PC-3 (cell line): Measurements from ENCODE around the gene ZDHHC18. TPM values are rescaled to one million over a fixed set of nuclear protein-coding genes. Genes with fewer than 3 reads are reported as not detected.

Experiments
- ATAC-seq: fragments of 200-7000 bp; cut with Tn5 transposase; 2 replicates; pipeline ENCODE4 v1.9.1; 2020; ENCODE audit warnings: mild to moderate bottlenecking, moderate library complexity
- BruUV-seq: library from RNA; stranded (reverse); fragments of 400-500 nt; replicated peaks from 2 replicates; lab custom pipeline; 2021; lab: Mats Ljungman, UMichigan
- CTCF ChIA-PET: fragments of 300-600 bp; sonication (Branson Sonifier 250); formaldehyde crosslinking; loops from one replicate; lab custom pipeline; 2022; ENCODE audit warnings: antibody characterized with exemption; lab: Charles Lee
- POLR2A ChIA-PET: fragments of 300-600 bp; sonication (Branson Sonifier 250); formaldehyde crosslinking; loops from one replicate; lab custom pipeline; 2022; ENCODE audit warnings: antibody characterized with exemption; ENCODE audit not compliant: unreplicated experiment; lab: Charles Lee
- DNase-seq: peaks from one replicate; pipeline ENCODE4 v3.0.0-alpha.2; 2015
- H2AFZ ChIP-seq: fragments of 300-600 bp; sonication (generic); 2 replicates; pipeline ENCODE4 v1.6.0; 2016; ENCODE audit warnings: antibody characterized with exemption, low read length
- H3F3A ChIP-seq: fragments of 300-600 bp; sonication (generic); one replicate; pipeline ENCODE4 v1.6.0; 2017; ENCODE audit warnings: antibody characterized with exemption, low read length, control low read depth, mild to moderate bottlenecking; ENCODE audit not compliant: unreplicated experiment
- H3K27ac ChIP-seq: fragments of 300-600 bp; sonication (generic); 2 replicates; pipeline ENCODE4 v1.5.1; 2016; ENCODE audit warnings: mild to moderate bottlenecking, low read length
- H3K27me3 ChIP-seq: fragments of 300-600 bp; sonication (generic); 2 replicates; pipeline ENCODE4 v1.6.1; 2016; ENCODE audit warnings: low read length, mixed read lengths
- H3K36me3 ChIP-seq: fragments of 300-600 bp; sonication (generic); 2 replicates; pipeline ENCODE4 v1.6.1; 2016; ENCODE audit warnings: low read depth, mixed run types, low read length, mixed read lengths
- H3K4me1 ChIP-seq: fragments of 300-600 bp; sonication (generic); 2 replicates; pipeline ENCODE4 v1.5.1; 2016; ENCODE audit warnings: low read length; ENCODE audit not compliant: insufficient read depth
- H3K4me2 ChIP-seq: fragments of 300-600 bp; sonication (generic); 2 replicates; pipeline ENCODE4 v1.6.0; 2016; ENCODE audit warnings: low read length
- H3K4me3 ChIP-seq: fragments of 300-600 bp; sonication (generic); 2 replicates; pipeline ENCODE4 v1.5.1; 2016; ENCODE audit warnings: mild to moderate bottlenecking, low read length, mixed read lengths
- H3K79me2 ChIP-seq: fragments of 300-600 bp; sonication (generic); 2 replicates; pipeline ENCODE4 v1.6.1; 2017; ENCODE audit warnings: low read length, mixed read lengths
- H3K9ac ChIP-seq: fragments of 300-600 bp; sonication (generic); 2 replicates; pipeline ENCODE4 v1.6.0; 2016; ENCODE audit warnings: mild to moderate bottlenecking, low read length
- H3K9me2 ChIP-seq: fragments of 300-600 bp; sonication (generic); replicated peaks from 2 replicates; pipeline ENCODE4 v1.6.1; 2016; ENCODE audit warnings: mixed run types, low read length, mixed read lengths
- H3K9me3 ChIP-seq: fragments of 300-600 bp; sonication (generic); 2 replicates; pipeline ENCODE4 v1.6.1; 2016; ENCODE audit warnings: low read length, mixed read lengths
- H4K20me1 ChIP-seq: fragments of 300-600 bp; sonication (generic); 2 replicates; pipeline ENCODE4 v1.6.1; 2016; ENCODE audit warnings: low read length, mixed read lengths
- CTCF ChIP-seq: fragments of 300-600 bp; sonication (generic); conservative IDR thresholded peaks from 2 replicates; pipeline ENCODE4 v1.5.1; 2017; ENCODE audit warnings: antibody characterized with exemption, low read depth, mild to moderate bottlenecking, low read length
- EZH2 ChIP-seq: fragments of 300-600 bp; sonication (generic); IDR thresholded peaks from one replicate; pipeline ENCODE4 v1.6.1; 2017; ENCODE audit warnings: antibody characterized with exemption, mild to moderate bottlenecking, low read length; ENCODE audit not compliant: unreplicated experiment
- EZH2phosphoT487 ChIP-seq: fragments of 300-600 bp; sonication (generic); IDR thresholded peaks from 2 replicates; pipeline ENCODE4 v1.6.1; 2018; ENCODE audit warnings: mild to moderate bottlenecking, antibody characterized with exemption, low read length, borderline replicate concordance
- intact Hi-C: fragments of 100-400 bp; cut with micrococcal nuclease; formaldehyde crosslinking; loops from 2 replicates; pipeline ENCODE4 v1.9.0; 2023
- total RNA-seq: library from RNA; depleted of rRNA; stranded (reverse); fragments of >200 nt; gene quantifications from 2 replicates; pipeline ENCODE4 v1.2.3, GENCODE V29; 2014

The ZDHHC18 gene
- total RNA-seq, 1 experiment from 2014 or later, result 18.1 TPM

GRCh38 chr1:26790551-26790953, 35.9 kb upstream of the ZDHHC18 start:
- peaks cover 4% of the 10 kb centered on the region for H3F3A ChIP-seq
- H3K79me2 ChIP-seq, result peaks cover 8% of the 10 kb centered on the region; the same call in 1 of the 2 replicates
- H4K20me1 ChIP-seq, result no peaks in the 10 kb centered on the region
- no peaks in the 10 kb centered on the region for H3K27me3 ChIP-seq
- no peak overlapping the region for H3K9ac ChIP-seq
- BruUV-seq, result no TSS peak
- H3K4me2 ChIP-seq, result no peak overlapping the region
- no peaks in the 10 kb centered on the region for H3K9me3 ChIP-seq
- H3K9me2 ChIP-seq, result no peaks in the 10 kb centered on the region
- H3K27ac ChIP-seq, result no peak overlapping the region
- ChIA-PET CTCF (interaction anchor here (0.6 to 2.4 kb wide), 2 partner anchors 113 to 115 kb away, joined by 4 to 44 read pairs; no protein-coding TSS in a partner anchor), POLR2A (interaction anchor here (0.5 to 0.6 kb wide), 2 partner anchors 152 to 206 kb away, joined by 3 read pairs; no protein-coding TSS in a partner anchor)
- H3K4me3 ChIP-seq, result no peak overlapping the region
- H3K36me3 ChIP-seq, result no peaks in the 10 kb centered on the region
- ATAC-seq, result no peak
- H2AFZ ChIP-seq, result no peak overlapping the region
- intact Hi-C loops, result no loop called here
- peaks cover 36% of the 10 kb centered on the region for H3K4me1 ChIP-seq
- no peak for DNase-seq
- no peak for TF ChIP-seq CTCF
- no peak for TF ChIP-seq EZH2phosphoT487
- TF ChIP-seq EZH2, result no peak

- intact Hi-C loops, result no loop called here
- peaks cover 8% of the 10 kb centered on the region; the same call in 1 of the 2 replicates for H3K79me2 ChIP-seq
- BruUV-seq, result no TSS peak
- ATAC-seq (no peak), DNase-seq (no peak)
- no peak overlapping the region for H3K27ac ChIP-seq
- no peaks in the 10 kb centered on the region for H4K20me1 ChIP-seq
- TF ChIP-seq EZH2 (no peak), CTCF (no peak), EZH2phosphoT487 (no peak)
- no peak overlapping the region for H3K4me3 ChIP-seq
- no peaks in the 10 kb centered on the region for H3K9me3 ChIP-seq
- no peak overlapping the region for H2AFZ ChIP-seq
- H3K4me1 ChIP-seq, result peaks cover 30% of the 10 kb centered on the region
- POLR2A ChIA-PET, result no interaction called here
- H3K4me2 ChIP-seq, result no peak overlapping the region
- CTCF ChIA-PET, result no interaction called here
- H3F3A ChIP-seq, result peaks cover 4% of the 10 kb centered on the region
- H3K36me3 ChIP-seq, result no peaks in the 10 kb centered on the region
- no peak overlapping the region for H3K9ac ChIP-seq
- no peaks in the 10 kb centered on the region for H3K27me3 ChIP-seq
- H3K9me2 ChIP-seq, result no peaks in the 10 kb centered on the region
Measured at GRCh38 chr1:26791148-26791547, 35.3 kb upstream of the ZDHHC18 start.

- Histone ChIP-seq H3K4me1 (peaks cover 26% of the 10 kb centered on the region), H3K79me2 (peaks cover 8% of the 10 kb centered on the region; the same call in 1 of the 2 replicates), H3K9me3 (no peaks in the 10 kb centered on the region), H3F3A (peaks cover under 1% of the 10 kb centered on the region), H2AFZ (no peak overlapping the region), H4K20me1 (no peaks in the 10 kb centered on the region), H3K9me2 (no peaks in the 10 kb centered on the region), H3K36me3 (no peaks in the 10 kb centered on the region), H3K27ac (no peak overlapping the region), H3K9ac (no peak overlapping the region), H3K4me2 (no peak overlapping the region), H3K4me3 (no peak overlapping the region), H3K27me3 (no peaks in the 10 kb centered on the region)
- POLR2A ChIA-PET, result no interaction called here
- intact Hi-C loops, result no loop called here
- CTCF ChIA-PET, result no interaction called here
- DNase-seq, result no peak
- no peak for ATAC-seq
- no peak for TF ChIP-seq EZH2phosphoT487
- TF ChIP-seq EZH2, result no peak
- no peak for TF ChIP-seq CTCF
- BruUV-seq, result no TSS peak
Measured at GRCh38 chr1:26791626-26792025, 34.9 kb upstream of the ZDHHC18 start.
